ENCODE results near the gene FUCA2.

- TF ChIP-seq CREB1 (CRISPR knock-in tag; IDR thresholded peaks at IDR 0.05) (no peak), MAX (CRISPR knock-in tag; IDR thresholded peaks at IDR 0.05) (no peak), CTCF (IDR thresholded peaks at IDR 0.05) (no peak), GABPB1 (CRISPR knock-in tag; IDR thresholded peaks at IDR 0.05) (no peak), OVOL2 (CRISPR knock-in tag; IDR thresholded peaks at IDR 0.05; ENCODE audit: borderline replicate concordance) (no peak)
Measured at GRCh38 chr6:143498428-143498827, 13.1 kb downstream of the FUCA2 start.

Measured in WTC11 (cell line).